ENCODE results near the gene TDP1. TPM values are rescaled to one million over a fixed set of nuclear protein-coding genes. Genes with fewer than 3 reads are reported as not detected.

Gene TDP1
- 12.6 and 16.3 TPM in 2 replicates for total RNA-seq (2014; rRNA removed; shearing (Covaris generic))
- 11.1 and 11.8 TPM in 2 replicates for polyA plus RNA-seq (2016; fragmentation: Nextera tagmentation; extraction: Ambion mirVana)

GRCh38 chr14:89955745-89956660 lies at the start of gene TDP1:
Gene TDP1, plus strand, starts transcription at chr14:89955927. Its CDS starts 7,188 bp downstream, at chr14:89963115.
- no peak for TF ChIP-seq EZH2phosphoT487 (IDR thresholded peaks at IDR 0.05; ENCODE audit: insufficient read depth, low read depth)
- TF ChIP-seq EZH2 (IDR thresholded peaks at IDR 0.05; ENCODE audit: insufficient read depth, poor library complexity, severe bottlenecking) = no peak
- Histone ChIP-seq H3K4me3 (peak within 1 kb of the TSS; percentile 90), H2AFZ (peak within 1 kb of the TSS; percentile 98), H3K4me1 (ENCODE audit: insufficient read depth) (peaks cover 16% of the 10 kb centered on the region), H3K9me3 (ENCODE audit: low read depth) (no peaks in the 10 kb centered on the region), H3K9me2 (ENCODE audit: insufficient read depth) (no peaks in the 10 kb centered on the region), H3K36me3 (ENCODE audit: low read depth) (0 out of 2 replicates have a peak, but pooled peaks cover 3% of the 10 kb centered on the region), H3F3A (ENCODE audit: insufficient read depth) (peaks cover 33% of the 10 kb centered on the region), H4K20me1 (ENCODE audit: insufficient read depth) (no peaks in the 10 kb centered on the region), H3K4me2 (ENCODE audit: unreplicated experiment) (peak within 1 kb of the TSS; percentile 98), H3K27me3 (replicated peaks; ENCODE audit: insufficient read depth) (no peaks in the 10 kb centered on the region), H3K27ac (peak within 1 kb of the TSS; percentile 96), H3K9ac (peak within 1 kb of the TSS; percentile 97), H3K79me2 (ENCODE audit: insufficient read depth) (peaks cover 50% of the 10 kb centered on the region)
- in situ Hi-C loops (cut with MboI) = no loop called here
- peak; percentile 98 for DNase-seq
- 0 to 2% methylated on average over 67 to 76 of the region's 84 CpGs for WGBS, 2 experiments (ENCODE audit: low coverage in 1 of 2, low lambda C conversion rate in 2 of 2, missing lambda C conversion rate in 2 of 2)

DNA sequence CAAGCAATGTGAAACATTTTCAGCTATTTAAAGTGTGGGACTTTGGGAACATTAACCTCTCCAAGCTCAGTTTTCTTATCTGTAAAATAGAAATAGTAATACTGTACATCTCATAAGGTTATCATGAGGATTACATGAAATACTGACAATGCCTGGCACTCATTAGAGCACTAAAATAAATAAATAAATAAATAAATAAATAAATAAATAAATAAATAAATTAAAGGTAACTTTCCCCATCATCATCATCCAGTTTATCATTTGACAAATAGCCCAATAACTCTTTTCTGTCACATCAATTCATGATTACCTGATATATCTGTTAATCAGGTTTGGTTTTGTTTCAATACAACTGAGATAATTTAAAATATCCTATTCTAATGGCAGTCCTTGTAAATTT lies 49.7 kb upstream of the TDP1 start:
- peaks cover 5% of the 10 kb centered on the region for H3K4me1 ChIP-seq (ENCODE audit: insufficient read depth)
- H3K79me2 ChIP-seq (ENCODE audit: insufficient read depth) = no peaks in the 10 kb centered on the region
- H3K9ac ChIP-seq = no peak overlapping the region
- no peaks in the 10 kb centered on the region for H3K9me2 ChIP-seq (ENCODE audit: insufficient read depth)
- no peak overlapping the region for H2AFZ ChIP-seq
- H3K9me3 ChIP-seq (ENCODE audit: low read depth) = no peaks in the 10 kb centered on the region
- H3F3A ChIP-seq (ENCODE audit: insufficient read depth) = no peaks in the 10 kb centered on the region
- no peak overlapping the region for H3K4me2 ChIP-seq (ENCODE audit: unreplicated experiment)
- in situ Hi-C loops (cut with MboI) = no loop called here
- no peak for DNase-seq
- H4K20me1 ChIP-seq (ENCODE audit: insufficient read depth) = no peaks in the 10 kb centered on the region
- no peaks in the 10 kb centered on the region for H3K27me3 ChIP-seq (replicated peaks; ENCODE audit: insufficient read depth)
- no peaks in the 10 kb centered on the region for H3K36me3 ChIP-seq (ENCODE audit: low read depth)
- H3K27ac ChIP-seq = no peak overlapping the region
- no peak for TF ChIP-seq EZH2phosphoT487 (IDR thresholded peaks at IDR 0.05; ENCODE audit: insufficient read depth, low read depth)
- no peak for TF ChIP-seq EZH2 (IDR thresholded peaks at IDR 0.05; ENCODE audit: insufficient read depth, poor library complexity, severe bottlenecking)
- H3K4me3 ChIP-seq = no peak overlapping the region

DNA sequence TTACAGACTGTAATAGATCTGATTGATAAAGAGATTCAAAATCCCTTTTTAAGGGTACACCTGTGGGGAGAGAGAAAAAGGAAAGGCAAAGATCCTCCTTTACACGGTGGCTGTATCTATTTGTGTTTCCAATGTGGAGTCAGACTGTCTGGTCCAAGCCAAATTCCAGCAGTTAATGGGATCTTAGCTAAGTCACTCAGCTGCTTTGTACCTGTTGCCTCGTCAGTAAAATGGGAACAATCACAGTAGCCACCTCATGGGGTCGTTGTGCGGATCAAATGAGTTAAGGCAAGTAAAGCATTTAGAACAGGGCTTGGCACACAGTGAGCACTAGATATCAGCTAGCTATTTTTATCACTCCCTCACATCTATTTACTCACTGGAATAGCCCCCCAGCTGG lies 48.1 kb upstream of the TDP1 start:
- in situ Hi-C loops (cut with MboI) = no loop called here
- peaks cover 13% of the 10 kb centered on the region; the same call in 1 of the 2 replicates for H3F3A ChIP-seq (ENCODE audit: insufficient read depth)
- no peaks in the 10 kb centered on the region for H3K9me3 ChIP-seq (ENCODE audit: low read depth)
- DNase-seq = no peak
- no peaks in the 10 kb centered on the region for H3K27me3 ChIP-seq (replicated peaks; ENCODE audit: insufficient read depth)
- no peak overlapping the region for H3K27ac ChIP-seq
- no peaks in the 10 kb centered on the region for H3K36me3 ChIP-seq (ENCODE audit: low read depth)
- WGBS, 2 experiments (ENCODE audit: low coverage in 1 of 2, low lambda C conversion rate in 2 of 2, missing lambda C conversion rate in 2 of 2) = 91 to 94% methylated on average over 4 of the region's 4 CpGs
- H3K9ac ChIP-seq = no peak overlapping the region
- peaks cover 20% of the 10 kb centered on the region for H3K4me1 ChIP-seq (ENCODE audit: insufficient read depth)
- H3K9me2 ChIP-seq (ENCODE audit: insufficient read depth) = no peaks in the 10 kb centered on the region
- no peak overlapping the region for H3K4me2 ChIP-seq (ENCODE audit: unreplicated experiment)
- H4K20me1 ChIP-seq (ENCODE audit: insufficient read depth) = no peaks in the 10 kb centered on the region
- H3K4me3 ChIP-seq = no peak overlapping the region
- no peak for TF ChIP-seq EZH2 (IDR thresholded peaks at IDR 0.05; ENCODE audit: insufficient read depth, poor library complexity, severe bottlenecking)
- TF ChIP-seq EZH2phosphoT487 (IDR thresholded peaks at IDR 0.05; ENCODE audit: insufficient read depth, low read depth) = no peak
- no peak overlapping the region for H2AFZ ChIP-seq
- no peaks in the 10 kb centered on the region for H3K79me2 ChIP-seq (ENCODE audit: insufficient read depth)

- Histone ChIP-seq H2AFZ (no peak overlapping the region), H3K27me3 (replicated peaks; ENCODE audit: insufficient read depth) (no peaks in the 10 kb centered on the region), H3K36me3 (ENCODE audit: low read depth) (no peaks in the 10 kb centered on the region), H3K27ac (no peak overlapping the region), H3F3A (ENCODE audit: insufficient read depth) (peaks cover 18% of the 10 kb centered on the region; the same call in 1 of the 2 replicates), H4K20me1 (ENCODE audit: insufficient read depth) (no peaks in the 10 kb centered on the region), H3K9ac (no peak overlapping the region), H3K9me3 (ENCODE audit: low read depth) (no peaks in the 10 kb centered on the region), H3K79me2 (ENCODE audit: insufficient read depth) (no peaks in the 10 kb centered on the region), H3K4me1 (ENCODE audit: insufficient read depth) (peaks cover 26% of the 10 kb centered on the region), H3K4me3 (no peak overlapping the region), H3K4me2 (ENCODE audit: unreplicated experiment) (no peak overlapping the region), H3K9me2 (ENCODE audit: insufficient read depth) (no peaks in the 10 kb centered on the region)
- WGBS, 2 experiments (ENCODE audit: low coverage in 1 of 2, low lambda C conversion rate in 2 of 2, missing lambda C conversion rate in 2 of 2) = 83 to 87% methylated on average over 9 of the region's 9 CpGs
- in situ Hi-C loops (cut with MboI) = no loop called here
- DNase-seq = peak; percentile 13
- TF ChIP-seq EZH2 (IDR thresholded peaks at IDR 0.05; ENCODE audit: insufficient read depth, poor library complexity, severe bottlenecking) (no peak), EZH2phosphoT487 (IDR thresholded peaks at IDR 0.05; ENCODE audit: insufficient read depth, low read depth) (no peak)
Observed at GRCh38 chr14:89908712-89909450, 46.8 kb upstream of the TDP1 start.
